HEK293 (cell line): ENCODE measurements around the gene MACROD1.

Experiments used
- AEBP2 ChIP-seq: fragments of 450-650 bp; formaldehyde crosslinking; IDR thresholded peaks from 2 replicates; pipeline ENCODE4 v1.5.1; 2016; ENCODE audit warnings: missing biosample characterization, missing genetic modification characterization, borderline replicate concordance
- GLIS1 ChIP-seq: fragments of 450-650 bp; formaldehyde crosslinking; IDR thresholded peaks from 2 replicates; pipeline ENCODE4 v1.5.1; 2016; ENCODE audit warnings: missing biosample characterization, missing genetic modification characterization
- HOXA7 ChIP-seq: sonication (generic); formaldehyde crosslinking; IDR thresholded peaks from 2 replicates; pipeline ENCODE4 v1.8.1; 2022; ENCODE audit warnings: missing genetic modification reagents, borderline replicate concordance
- KLF1 ChIP-seq: fragments of 450-650 bp; formaldehyde crosslinking; IDR thresholded peaks from 2 replicates; pipeline ENCODE4 v1.5.1; 2016; ENCODE audit warnings: missing biosample characterization, missing genetic modification characterization
- KLF16 ChIP-seq: fragments of 450-650 bp; formaldehyde crosslinking; IDR thresholded peaks from 2 replicates; pipeline ENCODE4 v1.5.1; 2017; ENCODE audit warnings: missing biosample characterization, missing genetic modification characterization
- SP3 ChIP-seq: fragments of 450-650 bp; formaldehyde crosslinking; IDR thresholded peaks from 2 replicates; pipeline ENCODE4 v1.5.1; 2016; ENCODE audit warnings: missing biosample characterization, missing genetic modification characterization
- ZBTB10 ChIP-seq: fragments of 450-650 bp; formaldehyde crosslinking; IDR thresholded peaks from 2 replicates; pipeline ENCODE4 v1.5.1; 2016; ENCODE audit warnings: missing biosample characterization, missing genetic modification characterization
- ZBTB17 ChIP-seq: fragments of 450-650 bp; formaldehyde crosslinking; IDR thresholded peaks from 2 replicates; pipeline ENCODE4 v1.5.1; 2016; ENCODE audit warnings: missing biosample characterization, missing genetic modification characterization
- ZNF10 ChIP-seq: fragments of 450-650 bp; formaldehyde crosslinking; IDR thresholded peaks from 2 replicates; pipeline ENCODE4 v1.5.1; 2017; ENCODE audit warnings: missing biosample characterization, missing genetic modification characterization
- ZNF148 ChIP-seq: fragments of 450-650 bp; formaldehyde crosslinking; IDR thresholded peaks from 2 replicates; pipeline ENCODE4 v1.5.0; 2017; ENCODE audit warnings: missing biosample characterization, missing genetic modification characterization, borderline replicate concordance
- ZNF155 ChIP-seq: fragments of 450-650 bp; formaldehyde crosslinking; IDR thresholded peaks from 2 replicates; pipeline ENCODE4 v1.5.1; 2016; ENCODE audit warnings: missing biosample characterization, missing genetic modification characterization
- ZNF19 ChIP-seq: fragments of 450-650 bp; formaldehyde crosslinking; IDR thresholded peaks from 2 replicates; pipeline ENCODE4; 2016; ENCODE audit warnings: missing biosample characterization, missing genetic modification characterization, low read depth
- ZNF354C ChIP-seq: fragments of 450-650 bp; formaldehyde crosslinking; IDR thresholded peaks from 2 replicates; pipeline ENCODE4 v1.5.1; 2016; ENCODE audit warnings: missing biosample characterization, missing genetic modification characterization, low read depth, borderline replicate concordance
- ZNF362 ChIP-seq: fragments of 450-650 bp; formaldehyde crosslinking; IDR thresholded peaks from 2 replicates; pipeline ENCODE4 v1.5.1; 2016; ENCODE audit warnings: missing biosample characterization, missing genetic modification characterization
- ZNF391 ChIP-seq: fragments of 450-650 bp; formaldehyde crosslinking; IDR thresholded peaks from 2 replicates; pipeline ENCODE4 v1.5.1; 2016; ENCODE audit warnings: low read depth, missing biosample characterization, missing genetic modification characterization, borderline replicate concordance
- ZNF404 ChIP-seq: fragments of 450-650 bp; formaldehyde crosslinking; IDR thresholded peaks from 2 replicates; pipeline ENCODE4 v1.5.1; 2017; ENCODE audit warnings: missing biosample characterization, missing genetic modification characterization
- ZNF529 ChIP-seq: fragments of 450-650 bp; formaldehyde crosslinking; IDR thresholded peaks from 2 replicates; pipeline ENCODE4 v1.5.1; 2017; ENCODE audit warnings: missing genetic modification characterization, missing biosample characterization; ENCODE audit not compliant: insufficient replicate concordance
- ZNF558 ChIP-seq: fragments of 450-650 bp; formaldehyde crosslinking; IDR thresholded peaks from 2 replicates; pipeline ENCODE4 v1.5.1; 2016; ENCODE audit warnings: missing biosample characterization, missing genetic modification characterization
- ZNF580 ChIP-seq: fragments of 450-650 bp; formaldehyde crosslinking; IDR thresholded peaks from 2 replicates; pipeline ENCODE4 v1.5.1; 2016; ENCODE audit warnings: missing biosample characterization, missing genetic modification characterization
- ZNF585B ChIP-seq: fragments of 450-650 bp; formaldehyde crosslinking; IDR thresholded peaks from 2 replicates; pipeline ENCODE4 v1.5.1; 2016; ENCODE audit warnings: missing biosample characterization, missing genetic modification characterization
- ZNF670 ChIP-seq: fragments of 450-650 bp; formaldehyde crosslinking; IDR thresholded peaks from 2 replicates; pipeline ENCODE4 v1.5.1; 2016; ENCODE audit warnings: missing biosample characterization, missing genetic modification characterization, low read depth
- ZNF830 ChIP-seq: fragments of 450-650 bp; IDR thresholded peaks from 2 replicates; pipeline ENCODE4 v1.5.0; 2018; ENCODE audit warnings: missing biosample characterization, missing genetic modification characterization, low read depth, mild to moderate bottlenecking, moderate library complexity
- ZSCAN30 ChIP-seq: fragments of 450-650 bp; IDR thresholded peaks from 2 replicates; pipeline ENCODE4 v1.5.1; 2018; ENCODE audit warnings: missing biosample characterization, mild to moderate bottlenecking, missing genetic modification characterization, moderate library complexity
- TF ChIP-seq, protein P1 (sequence below): fragments of 450-650 bp; formaldehyde crosslinking; IDR thresholded peaks from 2 replicates; pipeline ENCODE4 v1.5.1; 2016; ENCODE audit warnings: missing biosample characterization, missing genetic modification characterization
- TF ChIP-seq, protein P2 (sequence below): fragments of 450-650 bp; formaldehyde crosslinking; IDR thresholded peaks from 2 replicates; pipeline ENCODE4 v1.5.1; 2017; ENCODE audit warnings: missing biosample characterization, missing genetic modification characterization
- TF ChIP-seq, protein P3 (sequence below): fragments of 450-650 bp; formaldehyde crosslinking; IDR thresholded peaks from 2 replicates; pipeline ENCODE4 v1.5.1; 2016; ENCODE audit warnings: missing biosample characterization, missing genetic modification characterization

The MACROD1 gene

DNA sequence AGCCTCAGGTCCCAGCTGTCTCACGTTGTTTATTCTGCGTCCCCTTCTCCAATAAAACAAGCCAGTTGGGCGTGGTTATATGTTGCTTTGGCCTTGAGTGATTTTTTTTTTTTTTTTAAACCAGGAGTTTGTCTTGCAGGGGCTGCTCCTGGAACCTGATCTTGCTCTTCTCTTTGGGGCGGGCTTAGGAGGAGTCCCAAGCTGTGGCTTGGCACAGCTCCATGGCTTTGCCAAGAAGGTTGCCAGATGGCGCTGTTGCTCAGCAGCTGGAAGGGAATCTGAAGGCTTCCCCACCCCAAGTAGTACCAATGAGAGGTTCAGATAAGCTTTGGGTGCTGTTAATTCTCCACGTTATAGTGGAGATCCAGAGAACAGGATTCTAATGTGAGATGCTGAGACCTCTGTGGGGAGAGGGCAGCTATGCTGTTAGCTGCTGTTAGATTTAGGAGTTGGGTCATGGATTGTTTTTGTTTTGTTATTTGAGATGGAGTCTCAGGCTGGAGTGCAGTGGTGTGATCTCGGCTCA is 38.6 kb upstream of the MACROD1 start (continued):
- TF ChIP-seq, protein P1, sequence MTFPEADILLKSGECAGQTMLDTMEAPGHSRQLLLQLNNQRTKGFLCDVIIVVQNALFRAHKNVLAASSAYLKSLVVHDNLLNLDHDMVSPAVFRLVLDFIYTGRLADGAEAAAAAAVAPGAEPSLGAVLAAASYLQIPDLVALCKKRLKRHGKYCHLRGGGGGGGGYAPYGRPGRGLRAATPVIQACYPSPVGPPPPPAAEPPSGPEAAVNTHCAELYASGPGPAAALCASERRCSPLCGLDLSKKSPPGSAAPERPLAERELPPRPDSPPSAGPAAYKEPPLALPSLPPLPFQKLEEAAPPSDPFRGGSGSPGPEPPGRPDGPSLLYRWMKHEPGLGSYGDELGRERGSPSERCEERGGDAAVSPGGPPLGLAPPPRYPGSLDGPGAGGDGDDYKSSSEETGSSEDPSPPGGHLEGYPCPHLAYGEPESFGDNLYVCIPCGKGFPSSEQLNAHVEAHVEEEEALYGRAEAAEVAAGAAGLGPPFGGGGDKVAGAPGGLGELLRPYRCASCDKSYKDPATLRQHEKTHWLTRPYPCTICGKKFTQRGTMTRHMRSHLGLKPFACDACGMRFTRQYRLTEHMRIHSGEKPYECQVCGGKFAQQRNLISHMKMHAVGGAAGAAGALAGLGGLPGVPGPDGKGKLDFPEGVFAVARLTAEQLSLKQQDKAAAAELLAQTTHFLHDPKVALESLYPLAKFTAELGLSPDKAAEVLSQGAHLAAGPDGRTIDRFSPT (tag by site-specific recombination): no peak
- TF ChIP-seq AEBP2 (tag by site-specific recombination) (no peak), ZNF558 (tag by site-specific recombination) (no peak), ZNF670 (no peak), KLF1 (tag by site-specific recombination) (peak; percentile 80), ZBTB17 (tag by site-specific recombination) (peak; percentile 87), HOXA7 (CRISPR knock-in tag) (no peak), KLF16 (tag by site-specific recombination) (no peak), ZNF19 (no peak), ZNF830 (tag by site-specific recombination) (no peak), ZNF155 (tag by site-specific recombination) (no peak), ZNF362 (peak; percentile 84), ZNF529 (tag by site-specific recombination) (no peak), ZNF585B (no peak), ZNF391 (tag by site-specific recombination) (no peak), ZNF404 (no peak), ZNF354C (tag by site-specific recombination) (no peak), ZNF580 (tag by site-specific recombination) (no peak), ZBTB10 (tag by site-specific recombination) (peak; percentile 44; the same call in 1 of the 2 replicates), ZNF148 (tag by site-specific recombination) (no peak), SP3 (no peak), GLIS1 (tag by site-specific recombination) (peak; percentile 34; the same call in 1 of the 2 replicates), ZNF10 (tag by site-specific recombination) (no peak), ZSCAN30 (no peak)
- TF ChIP-seq, protein P2, sequence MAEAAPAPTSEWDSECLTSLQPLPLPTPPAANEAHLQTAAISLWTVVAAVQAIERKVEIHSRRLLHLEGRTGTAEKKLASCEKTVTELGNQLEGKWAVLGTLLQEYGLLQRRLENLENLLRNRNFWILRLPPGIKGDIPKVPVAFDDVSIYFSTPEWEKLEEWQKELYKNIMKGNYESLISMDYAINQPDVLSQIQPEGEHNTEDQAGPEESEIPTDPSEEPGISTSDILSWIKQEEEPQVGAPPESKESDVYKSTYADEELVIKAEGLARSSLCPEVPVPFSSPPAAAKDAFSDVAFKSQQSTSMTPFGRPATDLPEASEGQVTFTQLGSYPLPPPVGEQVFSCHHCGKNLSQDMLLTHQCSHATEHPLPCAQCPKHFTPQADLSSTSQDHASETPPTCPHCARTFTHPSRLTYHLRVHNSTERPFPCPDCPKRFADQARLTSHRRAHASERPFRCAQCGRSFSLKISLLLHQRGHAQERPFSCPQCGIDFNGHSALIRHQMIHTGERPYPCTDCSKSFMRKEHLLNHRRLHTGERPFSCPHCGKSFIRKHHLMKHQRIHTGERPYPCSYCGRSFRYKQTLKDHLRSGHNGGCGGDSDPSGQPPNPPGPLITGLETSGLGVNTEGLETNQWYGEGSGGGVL: no peak
- TF ChIP-seq, protein P3, sequence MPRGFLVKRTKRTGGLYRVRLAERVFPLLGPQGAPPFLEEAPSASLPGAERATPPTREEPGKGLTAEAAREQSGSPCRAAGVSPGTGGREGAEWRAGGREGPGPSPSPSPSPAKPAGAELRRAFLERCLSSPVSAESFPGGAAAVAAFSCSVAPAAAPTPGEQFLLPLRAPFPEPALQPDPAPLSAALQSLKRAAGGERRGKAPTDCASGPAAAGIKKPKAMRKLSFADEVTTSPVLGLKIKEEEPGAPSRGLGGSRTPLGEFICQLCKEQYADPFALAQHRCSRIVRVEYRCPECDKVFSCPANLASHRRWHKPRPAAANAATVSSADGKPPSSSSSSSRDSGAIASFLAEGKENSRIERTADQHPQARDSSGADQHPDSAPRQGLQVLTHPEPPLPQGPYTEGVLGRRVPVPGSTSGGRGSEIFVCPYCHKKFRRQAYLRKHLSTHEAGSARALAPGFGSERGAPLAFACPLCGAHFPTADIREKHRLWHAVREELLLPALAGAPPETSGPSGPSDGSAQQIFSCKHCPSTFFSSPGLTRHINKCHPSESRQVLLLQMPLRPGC (tag by site-specific recombination): no peak
